NB4 (cell line): ENCODE results near the gene EDEM3.

Experiments
- POLR2A ChIP-seq: IDR thresholded peaks from 2 replicates; pipeline ENCODE4 v1.6.1; 2011; ENCODE audit warnings: mild to moderate bottlenecking; ENCODE audit not compliant: insufficient read length; ENCODE audit errors: extremely low read depth
- TF ChIP-seq, protein P1 (sequence below): IDR thresholded peaks from one replicate; pipeline ENCODE4 v1.5.1; 2012; ENCODE audit warnings: low read depth, low read length

- TF ChIP-seq, protein P1, sequence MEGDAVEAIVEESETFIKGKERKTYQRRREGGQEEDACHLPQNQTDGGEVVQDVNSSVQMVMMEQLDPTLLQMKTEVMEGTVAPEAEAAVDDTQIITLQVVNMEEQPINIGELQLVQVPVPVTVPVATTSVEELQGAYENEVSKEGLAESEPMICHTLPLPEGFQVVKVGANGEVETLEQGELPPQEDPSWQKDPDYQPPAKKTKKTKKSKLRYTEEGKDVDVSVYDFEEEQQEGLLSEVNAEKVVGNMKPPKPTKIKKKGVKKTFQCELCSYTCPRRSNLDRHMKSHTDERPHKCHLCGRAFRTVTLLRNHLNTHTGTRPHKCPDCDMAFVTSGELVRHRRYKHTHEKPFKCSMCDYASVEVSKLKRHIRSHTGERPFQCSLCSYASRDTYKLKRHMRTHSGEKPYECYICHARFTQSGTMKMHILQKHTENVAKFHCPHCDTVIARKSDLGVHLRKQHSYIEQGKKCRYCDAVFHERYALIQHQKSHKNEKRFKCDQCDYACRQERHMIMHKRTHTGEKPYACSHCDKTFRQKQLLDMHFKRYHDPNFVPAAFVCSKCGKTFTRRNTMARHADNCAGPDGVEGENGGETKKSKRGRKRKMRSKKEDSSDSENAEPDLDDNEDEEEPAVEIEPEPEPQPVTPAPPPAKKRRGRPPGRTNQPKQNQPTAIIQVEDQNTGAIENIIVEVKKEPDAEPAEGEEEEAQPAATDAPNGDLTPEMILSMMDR, result no peak
- TF ChIP-seq POLR2A, result no peak
Measured at GRCh38 chr1:184640505-184640904, 114.2 kb downstream of the EDEM3 start.
